Keratinocyte (primary cell): ENCODE measurements around the gene HOXA6.

ENCODE experiments used
- CTCF ChIP-seq, 3 experiments: IDR thresholded peaks in 1 of 3; conservative IDR thresholded peaks in 1 of 3; optimal IDR thresholded peaks in 1 of 3; 2 replicates in 2 of 3; 3 replicates in 1 of 3; pipeline versions ENCODE3 to v1.5.1; 2011; ENCODE audit warnings: low read length in 3 of 3, mild to moderate bottlenecking in 3 of 3, moderate library complexity in 2 of 3, control low read depth in 1 of 3, inconsistent platforms in 1 of 3; ENCODE audit not compliant: insufficient read depth in 2 of 3; ENCODE audit errors: extremely low read depth in 1 of 3
- EZH2 ChIP-seq: IDR thresholded peaks from one replicate; pipeline ENCODE4 v1.6.1; 2012; ENCODE audit warnings: inconsistent platforms, mild to moderate bottlenecking, low read length, moderate library complexity

- TF ChIP-seq CTCF (optimal IDR thresholded peaks at IDR 0.05 in 1 of 3, IDR thresholded peaks at IDR 0.05 in 1 of 3, conservative IDR thresholded peaks at IDR 0.05 in 1 of 3; ENCODE audit: extremely low read depth in 1 of 3, insufficient read depth in 2 of 3, low read length in 3 of 3) (no peak), EZH2 (no peak)
Measured at GRCh38 chr7:27174874-27175625, 27.5 kb upstream of the HOXA6 start.
